Spinal cord (tissue), 10 donors: Measurements from ENCODE around the gene DUOXA1. TPM values are rescaled to one million over a fixed set of nuclear protein-coding genes. Genes with fewer than 3 reads are reported as not detected.
A peak's percentile ranks its signal among the peaks of the same experiment; 100 is the strongest.

ENCODE experiments used
- DNase-seq, 6 donors: peaks; one replicate each; pipeline versions ENCODE4 v3.0.0 to v3.0.0-alpha.2; 2013 to 2015; ENCODE audit warnings: low spot score in 6 of 6, low read depth in 4 of 6
- H3K27ac ChIP-seq: one replicate; pipeline ENCODE4 v1.5.1; 2013; ENCODE audit warnings: low read depth, low read length, control low read depth
- H3K27me3 ChIP-seq: one replicate; pipeline ENCODE4 v1.6.1; 2013; ENCODE audit warnings: low read length; ENCODE audit not compliant: control insufficient read depth, insufficient read depth
- H3K36me3 ChIP-seq: one replicate; pipeline ENCODE4 v1.6.1; 2013; ENCODE audit warnings: low read length; ENCODE audit not compliant: control insufficient read depth, insufficient read depth
- H3K4me1 ChIP-seq: one replicate; pipeline ENCODE4 v1.6.1; 2013; ENCODE audit warnings: low read length; ENCODE audit not compliant: control insufficient read depth, insufficient read depth
- H3K4me3 ChIP-seq: one replicate; pipeline ENCODE4 v1.5.1; 2013; ENCODE audit warnings: low read depth, low read length, control low read depth
- H3K9me3 ChIP-seq: one replicate; pipeline ENCODE4 v1.6.1; 2013; ENCODE audit warnings: low read length; ENCODE audit not compliant: control insufficient read depth, insufficient read depth
- WGBS: methylation state at CpG from one replicate; pipeline ENCODE4 v1.1.5; 2013; ENCODE audit warnings: missing lambda C conversion rate; ENCODE audit not compliant: insufficient coverage; 5-methylcytosine and 5-hydroxymethylcytosine counted together
- polyA plus RNA-seq, 2 donors: library from polyadenylated mRNA; unstranded; fragments of 120-200 nt; gene quantifications; one replicate each; pipeline ENCODE4 v1.2.1, GENCODE V29; 2013; ENCODE audit not compliant: insufficient read length in 2 of 2
- total RNA-seq, 2 donors: library from RNA; depleted of rRNA in 1 of 2; stranded (reverse); fragments of 120-200 nt in 1 of 2; fragments of >200 nt in 1 of 2; gene quantifications; one replicate each; pipeline versions ENCODE4 v1.2.3 to v1.2.4, GENCODE V29; 2013 to 2014
- donor health status: healthy.

The DUOXA1 gene
- total and polyA plus RNA-seq, 4 donors, result 0.11 TPM; not detected in 3

GRCh38 chr15:45122719-45123118, 7.0 kb downstream of the DUOXA1 start:
- H3K27me3 ChIP-seq, result peaks cover 27% of the 10 kb centered on the region
- no peak overlapping the region for H3K4me3 ChIP-seq
- H3K9me3 ChIP-seq, result no peaks in the 10 kb centered on the region
- H3K4me1 ChIP-seq, result peaks cover 3% of the 10 kb centered on the region
- no peak for DNase-seq
- WGBS, result 78% methylated on average over 5 of the region's 7 CpGs
- H3K27ac ChIP-seq, result no peak overlapping the region
- no peaks in the 10 kb centered on the region for H3K36me3 ChIP-seq

GRCh38 chr15:45121706-45122417, 7.8 kb downstream of the DUOXA1 start:
- H3K36me3 ChIP-seq, result no peaks in the 10 kb centered on the region
- peaks cover 31% of the 10 kb centered on the region for H3K27me3 ChIP-seq
- H3K4me3 ChIP-seq, result no peak overlapping the region
- no peak overlapping the region for H3K27ac ChIP-seq
- peaks cover 11% of the 10 kb centered on the region for H3K4me1 ChIP-seq
- H3K9me3 ChIP-seq, result no peaks in the 10 kb centered on the region
- 69% methylated on average over 2 of the region's 9 CpGs for WGBS
- DNase-seq, result no peak

GRCh38 chr15:45121020-45121419, 8.7 kb downstream of the DUOXA1 start:
- Histone ChIP-seq H3K36me3 (no peaks in the 10 kb centered on the region), H3K27ac (no peak overlapping the region), H3K4me3 (no peak overlapping the region), H3K9me3 (no peaks in the 10 kb centered on the region), H3K27me3 (peaks cover 32% of the 10 kb centered on the region), H3K4me1 (peaks cover 19% of the 10 kb centered on the region)
- WGBS, result 80% methylated on average over 1 of the region's 3 CpGs
- no peak for DNase-seq

- peaks cover 19% of the 10 kb centered on the region for H3K4me1 ChIP-seq
- H3K27ac ChIP-seq, result no peak overlapping the region
- H3K9me3 ChIP-seq, result no peaks in the 10 kb centered on the region
- WGBS, result 85% methylated on average over 10 of the region's 10 CpGs
- DNase-seq, result no peak
- peaks cover 35% of the 10 kb centered on the region for H3K27me3 ChIP-seq
- no peak overlapping the region for H3K4me3 ChIP-seq
- no peaks in the 10 kb centered on the region for H3K36me3 ChIP-seq
Observed at GRCh38 chr15:45120081-45120972, 9.4 kb downstream of the DUOXA1 start.

GRCh38 chr15:45118996-45119395, 10.7 kb downstream of the DUOXA1 start:
- Histone ChIP-seq H3K27ac (no peak overlapping the region), H3K27me3 (peaks cover 41% of the 10 kb centered on the region), H3K4me1 (peaks cover 26% of the 10 kb centered on the region), H3K4me3 (no peak overlapping the region), H3K36me3 (no peaks in the 10 kb centered on the region), H3K9me3 (no peaks in the 10 kb centered on the region)
- DNase-seq, result no peak
- WGBS, result 91% methylated on average over 5 of the region's 5 CpGs

- Histone ChIP-seq H3K36me3 (no peaks in the 10 kb centered on the region), H3K27ac (no peak overlapping the region), H3K4me1 (peaks cover 33% of the 10 kb centered on the region), H3K27me3 (peaks cover 47% of the 10 kb centered on the region), H3K9me3 (no peaks in the 10 kb centered on the region), H3K4me3 (no peak overlapping the region)
- 0% methylated on average over 9 of the region's 14 CpGs for WGBS
- peak; percentile 70 to 98 (median 88) for DNase-seq
Observed at GRCh38 chr15:45118131-45118588, 11.5 kb downstream of the DUOXA1 start.

GRCh38 chr15:45117308-45118130, 12.2 kb downstream of the DUOXA1 start:
- H3K27me3 ChIP-seq, result peaks cover 54% of the 10 kb centered on the region
- H3K9me3 ChIP-seq, result no peaks in the 10 kb centered on the region
- H3K36me3 ChIP-seq, result no peaks in the 10 kb centered on the region
- H3K4me3 ChIP-seq, result peak overlapping the region; percentile 12
- H3K27ac ChIP-seq, result no peak overlapping the region
- H3K4me1 ChIP-seq, result peaks cover 40% of the 10 kb centered on the region
- WGBS, result 26% methylated on average over 28 of the region's 33 CpGs
- no peak for DNase-seq

GRCh38 chr15:45116482-45117307, 13.0 kb downstream of the DUOXA1 start:
- H3K4me3 ChIP-seq, result peak overlapping the region; percentile 12
- DNase-seq, result peak in 2 of 6 donors; percentile 29 to 43
- no peaks in the 10 kb centered on the region for H3K36me3 ChIP-seq
- no peak overlapping the region for H3K27ac ChIP-seq
- H3K27me3 ChIP-seq, result peaks cover 62% of the 10 kb centered on the region
- peaks cover 48% of the 10 kb centered on the region for H3K4me1 ChIP-seq
- H3K9me3 ChIP-seq, result no peaks in the 10 kb centered on the region
- 3% methylated on average over 65 of the region's 65 CpGs for WGBS
